Kidney epithelial cell (primary cell): ENCODE data around the gene SNAPC1. TPM values are rescaled to one million over a fixed set of nuclear protein-coding genes. Genes with fewer than 3 reads are reported as not detected.
"Not testable (repeated sequence)": the region's sequence is repeated elsewhere in the genome, so short reads cannot be mapped to it uniquely, and the experiment has no call there.

ENCODE experiments used
- DNase-seq: peaks from one replicate; pipeline ENCODE4 v3.0.0-alpha.2; 2010; ENCODE audit warnings: low read depth
- H3K27me3 ChIP-seq: 2 replicates; pipeline ENCODE4 v1.6.0; 2011; ENCODE audit warnings: low read length; ENCODE audit not compliant: control insufficient read depth, insufficient read depth
- H3K36me3 ChIP-seq: 2 replicates; pipeline ENCODE4 v1.5.1; 2011; ENCODE audit warnings: low read length; ENCODE audit not compliant: control insufficient read depth, insufficient read depth
- H3K4me3 ChIP-seq: 2 replicates; pipeline ENCODE4 v1.5.1; 2011; ENCODE audit warnings: low read depth, mild to moderate bottlenecking, control low read depth, low read length
- total RNA-seq: library from RNA; depleted of rRNA; stranded (reverse); fragments of >200 nt; gene quantifications from 2 replicates; pipeline ENCODE4 v1.2.3, GENCODE V29; 2015
- TF ChIP-seq, protein P1 (sequence below): IDR thresholded peaks from 2 replicates; pipeline ENCODE4 v1.5.1; 2011; ENCODE audit warnings: mild to moderate bottlenecking, moderate library complexity, low read length, control low read depth, inconsistent platforms; ENCODE audit not compliant: insufficient read depth, poor library complexity, severe bottlenecking

The SNAPC1 gene
- total RNA-seq, 1 donor from 2014 or later = 16.1 TPM

DNA sequence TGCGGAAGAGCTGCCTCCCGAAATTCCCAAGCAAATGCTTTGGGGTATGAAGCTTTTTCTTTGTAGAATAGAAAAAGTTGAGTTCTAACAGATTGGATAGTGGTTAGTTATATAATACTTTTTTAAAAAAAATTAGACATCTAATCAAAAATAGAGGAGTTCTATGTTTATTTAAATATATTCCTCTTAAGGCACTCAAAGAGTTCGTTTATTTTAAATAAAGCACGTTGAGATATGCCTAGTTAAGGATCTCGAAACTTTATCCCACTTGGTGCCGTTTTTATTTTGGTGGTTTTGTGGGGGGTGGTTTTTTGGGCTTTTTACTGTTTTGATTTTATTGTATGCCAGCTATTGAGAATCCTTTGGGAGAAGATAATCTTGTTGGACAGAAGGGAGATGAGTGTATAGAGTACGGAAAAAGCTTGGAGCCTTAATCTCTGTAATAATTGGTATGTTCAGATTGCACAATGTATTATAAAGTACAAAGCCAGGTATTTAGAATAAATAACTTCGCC, 10.7 kb upstream of the SNAPC1 start:
- H3K4me3 ChIP-seq = no peak overlapping the region

DNA sequence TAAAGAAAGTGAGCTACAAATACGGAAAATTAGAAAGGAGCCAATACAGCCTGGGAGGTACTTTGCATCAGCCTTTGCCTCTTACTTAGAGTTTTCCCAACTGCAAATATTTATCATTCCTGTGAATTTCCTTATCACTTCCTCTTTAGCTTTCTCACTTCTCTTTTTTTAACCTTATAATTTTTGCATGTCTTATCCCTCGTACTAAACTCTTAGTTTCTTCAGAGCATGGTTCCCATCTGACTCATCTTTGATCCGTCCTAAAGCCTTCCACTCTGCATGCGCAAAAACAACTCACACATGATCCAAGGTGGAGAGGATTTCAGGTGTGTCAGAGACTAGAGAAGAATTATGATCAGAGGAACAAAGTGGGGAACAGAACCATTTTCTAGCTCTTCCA, 9.6 kb upstream of the SNAPC1 start:
- no peaks in the 10 kb centered on the region for H3K36me3 ChIP-seq
- TF ChIP-seq, protein P1, sequence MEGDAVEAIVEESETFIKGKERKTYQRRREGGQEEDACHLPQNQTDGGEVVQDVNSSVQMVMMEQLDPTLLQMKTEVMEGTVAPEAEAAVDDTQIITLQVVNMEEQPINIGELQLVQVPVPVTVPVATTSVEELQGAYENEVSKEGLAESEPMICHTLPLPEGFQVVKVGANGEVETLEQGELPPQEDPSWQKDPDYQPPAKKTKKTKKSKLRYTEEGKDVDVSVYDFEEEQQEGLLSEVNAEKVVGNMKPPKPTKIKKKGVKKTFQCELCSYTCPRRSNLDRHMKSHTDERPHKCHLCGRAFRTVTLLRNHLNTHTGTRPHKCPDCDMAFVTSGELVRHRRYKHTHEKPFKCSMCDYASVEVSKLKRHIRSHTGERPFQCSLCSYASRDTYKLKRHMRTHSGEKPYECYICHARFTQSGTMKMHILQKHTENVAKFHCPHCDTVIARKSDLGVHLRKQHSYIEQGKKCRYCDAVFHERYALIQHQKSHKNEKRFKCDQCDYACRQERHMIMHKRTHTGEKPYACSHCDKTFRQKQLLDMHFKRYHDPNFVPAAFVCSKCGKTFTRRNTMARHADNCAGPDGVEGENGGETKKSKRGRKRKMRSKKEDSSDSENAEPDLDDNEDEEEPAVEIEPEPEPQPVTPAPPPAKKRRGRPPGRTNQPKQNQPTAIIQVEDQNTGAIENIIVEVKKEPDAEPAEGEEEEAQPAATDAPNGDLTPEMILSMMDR = no peak
- no peak overlapping the region for H3K4me3 ChIP-seq
- H3K27me3 ChIP-seq = no peaks in the 10 kb centered on the region
- DNase-seq = no peak

More for the DNA sequence above, 10.7 kb upstream of the SNAPC1 start:
- no peaks in the 10 kb centered on the region for H3K27me3 ChIP-seq
- TF ChIP-seq, protein P1 = no peak
- no peaks in the 10 kb centered on the region for H3K36me3 ChIP-seq
- no peak for DNase-seq

GRCh38 chr14:61753631-61754030, 8.6 kb upstream of the SNAPC1 start:
- TF ChIP-seq, protein P1 = no peak
- no peak for DNase-seq

DNA sequence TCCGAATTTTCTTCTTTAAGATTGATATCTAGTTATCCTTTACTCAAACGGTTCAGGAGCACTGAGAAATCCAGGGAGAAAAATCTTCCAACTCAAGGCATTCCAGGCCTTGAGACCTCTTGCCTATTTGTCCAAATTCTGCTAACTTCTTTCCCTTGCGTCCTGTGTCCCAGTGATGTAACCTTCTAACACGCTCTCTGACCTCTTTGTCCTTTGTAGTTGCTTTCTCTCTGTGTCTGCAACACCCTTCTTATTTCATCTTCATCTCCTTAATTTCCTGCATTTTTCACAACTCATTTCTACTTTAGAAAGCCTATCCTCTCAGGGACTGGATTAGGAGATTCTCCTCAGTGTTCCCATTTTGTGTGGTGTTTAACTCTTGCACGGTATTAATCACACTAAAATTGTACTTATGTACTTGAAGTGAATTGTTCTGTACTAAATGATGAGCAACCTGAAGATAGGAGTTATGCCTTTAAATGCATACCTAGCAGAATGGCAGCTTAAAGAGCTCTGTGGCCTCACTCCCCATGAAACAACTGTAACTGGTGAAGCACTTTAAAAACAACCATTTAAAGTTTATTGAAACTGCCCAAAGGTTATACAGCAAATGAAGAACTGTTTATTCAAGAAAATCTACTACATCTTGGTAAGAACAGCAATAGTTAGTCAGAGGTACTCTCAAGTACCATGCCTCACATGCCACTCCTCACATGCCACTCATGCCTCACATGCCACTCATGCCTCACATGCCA, 7.4 kb upstream of the SNAPC1 start:
- no peak overlapping the region for H3K4me3 ChIP-seq
- H3K36me3 ChIP-seq = no peaks in the 10 kb centered on the region
- H3K27me3 ChIP-seq = no peaks in the 10 kb centered on the region
- no peak for DNase-seq
- TF ChIP-seq, protein P1 = no peak

More at GRCh38 chr14:61753631-61754030, 8.6 kb upstream of the SNAPC1 start:
- Histone ChIP-seq H3K27me3 (no peaks in the 10 kb centered on the region), H3K4me3 (no peak overlapping the region), H3K36me3 (no peaks in the 10 kb centered on the region)

DNA sequence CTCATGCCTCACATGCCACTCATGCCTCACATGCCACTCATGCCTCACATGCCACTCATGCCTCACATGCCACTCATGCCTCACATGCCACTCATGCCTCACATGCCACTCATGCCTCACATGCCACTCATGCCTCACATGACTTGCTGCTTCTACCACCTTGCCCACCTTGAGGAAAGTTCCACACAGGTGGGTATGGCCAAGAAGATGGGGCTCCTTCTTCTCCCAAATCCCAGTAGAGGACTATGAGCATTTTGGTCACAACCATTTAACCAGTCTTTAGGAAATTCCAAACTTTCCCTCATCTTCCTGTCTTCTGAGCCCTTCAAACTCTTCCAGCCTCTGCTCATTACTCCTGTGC, 6.9 kb upstream of the SNAPC1 start:
- H3K4me3 ChIP-seq, H3K36me3 ChIP-seq, DNase-seq, H3K27me3 ChIP-seq: not testable (repeated sequence)

GRCh38 chr14:61756135-61756534, 6.1 kb upstream of the SNAPC1 start:
- TF ChIP-seq, protein P1 = no peak
- no peak for DNase-seq

More at GRCh38 chr14:61756135-61756534, 6.1 kb upstream of the SNAPC1 start:
- H3K36me3 ChIP-seq = no peaks in the 10 kb centered on the region
- no peaks in the 10 kb centered on the region for H3K27me3 ChIP-seq
- H3K4me3 ChIP-seq = no peak overlapping the region
